ENCODE results near the gene SRGAP2. TPM values are rescaled to one million over a fixed set of nuclear protein-coding genes. Genes with fewer than 3 reads are reported as not detected.
"Not testable (repeated sequence)": the region's sequence is repeated elsewhere in the genome, so short reads cannot be mapped to it uniquely, and the experiment has no call there.

SRGAP2 gene
- 47.8 and 54.3 TPM in 2 replicates for total RNA-seq

- H3K27ac Mint-ChIP-seq, result peak within 1 kb of the TSS; percentile 68
- intact Hi-C loops (cut with micrococcal nuclease); H3K9me3 Mint-ChIP-seq; H3K4me1 Mint-ChIP-seq; CTCF ChIA-PET; H3K27me3 Mint-ChIP-seq; POLR2A ChIA-PET; H3K36me3 Mint-ChIP-seq (ENCODE audit: low read depth): not testable (repeated sequence)
- ATAC-seq (ENCODE audit: low read depth) (peak; percentile 2), DNase-seq (peak; percentile 61)
- H3K4me3 Mint-ChIP-seq, result peak within 1 kb of the TSS; percentile 86
Measured at GRCh38 chr1:206203364-206204158, at the start of gene SRGAP2. TSS of gene SRGAP2 (plus strand) at chr1:206203541. CDS start at chr1:206205971, 2,430 bp downstream.

DNA sequence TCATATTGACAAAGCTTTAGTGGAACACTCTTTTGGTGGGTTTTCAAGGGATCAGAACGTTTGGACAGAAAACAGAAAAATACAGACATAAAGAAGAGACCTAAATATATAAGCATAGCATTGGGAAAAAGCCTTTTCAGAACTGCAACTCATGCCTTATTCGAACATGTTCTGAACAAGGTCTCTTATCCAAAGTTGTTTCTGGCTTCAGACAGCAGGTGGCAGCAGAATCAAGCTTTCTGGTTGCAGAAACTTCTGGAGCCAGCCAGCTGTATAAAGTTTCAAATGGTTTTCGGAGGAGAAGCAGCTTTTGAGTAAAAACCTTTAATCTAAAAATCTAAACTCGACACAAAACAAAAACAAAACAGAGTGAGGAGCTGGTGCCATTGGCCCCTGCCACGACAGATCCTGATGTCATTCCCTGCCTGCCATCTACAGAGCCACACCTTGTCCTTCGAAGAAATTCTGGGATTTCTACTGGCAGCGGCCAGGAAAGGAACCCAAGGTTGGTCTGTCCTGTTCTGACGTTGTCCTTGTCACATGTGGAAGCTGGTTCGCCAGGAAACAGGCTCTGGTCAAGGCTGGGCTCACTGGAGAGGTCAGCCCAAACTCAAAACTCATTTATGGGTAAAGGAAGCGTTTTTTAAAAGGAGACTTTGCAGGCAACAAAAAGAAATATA lies 35.9 kb upstream of the SRGAP2 start:
- H3K27me3 Mint-ChIP-seq; H3K9me3 Mint-ChIP-seq; POLR2A ChIA-PET; H3K27ac Mint-ChIP-seq; CTCF ChIA-PET; DNase-seq; H3K4me1 Mint-ChIP-seq; H3K4me3 Mint-ChIP-seq; intact Hi-C loops (cut with micrococcal nuclease); H3K36me3 Mint-ChIP-seq (ENCODE audit: low read depth): not testable (repeated sequence)
- ATAC-seq (ENCODE audit: low read depth), result peak; percentile 83

DNA sequence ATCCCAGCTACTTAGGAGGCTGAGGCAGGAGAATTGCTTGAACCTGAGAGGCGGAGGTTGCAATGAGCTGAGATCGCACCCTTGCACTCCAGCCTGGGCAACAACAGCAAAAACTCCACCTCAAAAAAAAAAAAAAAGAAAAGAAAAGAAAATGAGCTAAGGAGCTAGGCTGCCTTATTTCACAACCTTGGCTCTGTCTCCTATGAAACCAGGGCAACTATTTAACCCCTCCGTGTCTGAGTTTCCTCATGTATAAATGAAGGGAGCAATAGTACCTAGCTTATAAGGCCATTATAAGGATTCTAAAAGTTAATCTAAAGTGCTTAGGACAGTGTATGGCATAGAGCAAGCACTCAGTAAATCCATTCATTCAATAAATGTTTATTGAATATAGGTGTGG lies 33.5 kb upstream of the SRGAP2 start:
- H3K9me3 Mint-ChIP-seq; ATAC-seq (ENCODE audit: low read depth); H3K27me3 Mint-ChIP-seq; DNase-seq; intact Hi-C loops (cut with micrococcal nuclease); H3K4me1 Mint-ChIP-seq; CTCF ChIA-PET; H3K4me3 Mint-ChIP-seq; POLR2A ChIA-PET; H3K27ac Mint-ChIP-seq; H3K36me3 Mint-ChIP-seq (ENCODE audit: low read depth): not testable (repeated sequence)

DNA sequence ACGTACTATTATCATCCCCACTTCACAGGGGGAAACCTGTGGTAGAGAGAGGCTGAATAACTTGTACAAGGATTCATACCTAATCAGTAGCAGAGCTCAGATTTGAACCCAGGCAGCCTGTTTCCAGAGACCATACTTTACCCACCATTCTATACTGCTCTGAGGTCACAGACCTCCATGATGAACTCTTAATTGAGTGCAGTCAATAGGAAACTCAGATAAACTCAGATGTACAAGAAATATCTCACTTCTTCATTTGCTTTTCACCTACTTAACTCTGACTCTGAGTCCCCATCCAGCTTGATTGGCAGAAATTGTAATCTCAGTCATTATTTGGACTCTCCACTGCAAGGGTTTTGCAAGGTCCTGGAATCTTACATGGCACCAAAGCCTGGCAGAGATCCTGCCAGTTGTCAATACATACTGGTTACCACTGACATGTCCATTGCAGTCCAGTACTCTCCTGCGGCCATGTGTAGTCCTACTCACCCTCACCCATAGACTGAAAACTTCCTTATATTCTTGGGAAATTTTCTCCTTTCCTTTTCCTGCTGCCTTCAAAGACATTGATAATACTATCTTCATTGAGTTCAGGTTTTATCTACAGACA lies 30.1 kb upstream of the SRGAP2 start:
- DNase-seq; H3K4me3 Mint-ChIP-seq; intact Hi-C loops (cut with micrococcal nuclease); CTCF ChIA-PET; H3K9me3 Mint-ChIP-seq; POLR2A ChIA-PET; H3K4me1 Mint-ChIP-seq; H3K36me3 Mint-ChIP-seq (ENCODE audit: low read depth); H3K27ac Mint-ChIP-seq; ATAC-seq (ENCODE audit: low read depth); H3K27me3 Mint-ChIP-seq: not testable (repeated sequence)

- H3K4me3 Mint-ChIP-seq; H3K27me3 Mint-ChIP-seq; H3K27ac Mint-ChIP-seq; POLR2A ChIA-PET; H3K4me1 Mint-ChIP-seq; H3K36me3 Mint-ChIP-seq (ENCODE audit: low read depth); ATAC-seq (ENCODE audit: low read depth); CTCF ChIA-PET; intact Hi-C loops (cut with micrococcal nuclease); H3K9me3 Mint-ChIP-seq; DNase-seq: not testable (repeated sequence)
Measured at GRCh38 chr1:206174182-206174868, 29.0 kb upstream of the SRGAP2 start.

DNA sequence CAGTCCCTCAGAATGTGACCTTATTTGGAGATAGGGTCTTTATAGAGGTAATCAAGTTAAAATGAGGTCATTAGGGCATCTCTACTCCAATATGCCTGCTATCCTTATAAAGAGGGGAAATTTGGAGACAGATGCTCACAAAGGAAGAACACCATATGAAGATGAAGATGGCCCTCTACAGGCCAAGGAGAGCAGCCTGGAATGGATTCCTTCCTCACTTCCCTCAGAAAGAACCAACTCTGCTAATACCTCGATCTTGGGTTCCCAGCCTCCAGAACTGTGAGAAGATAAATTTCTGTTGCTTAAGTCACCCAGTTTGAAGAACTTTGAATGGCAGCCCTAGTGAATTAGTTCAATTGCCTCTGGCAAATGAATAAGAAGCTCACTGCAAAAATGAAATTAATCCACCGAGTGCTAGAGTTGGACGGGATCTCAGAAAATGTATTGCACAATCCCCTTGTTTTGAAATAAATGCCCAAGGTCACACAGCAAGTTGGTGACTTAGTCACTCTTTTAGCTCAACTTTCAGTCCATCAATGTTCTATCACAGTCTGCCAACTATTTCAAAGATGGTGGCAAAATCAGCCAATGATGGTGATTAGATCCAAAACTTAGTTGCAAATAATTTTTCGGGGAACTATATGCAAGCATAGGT lies 27.8 kb upstream of the SRGAP2 start:
- H3K4me1 Mint-ChIP-seq; H3K27ac Mint-ChIP-seq; intact Hi-C loops (cut with micrococcal nuclease); CTCF ChIA-PET; DNase-seq; H3K27me3 Mint-ChIP-seq; H3K4me3 Mint-ChIP-seq; H3K9me3 Mint-ChIP-seq; POLR2A ChIA-PET; ATAC-seq (ENCODE audit: low read depth); H3K36me3 Mint-ChIP-seq (ENCODE audit: low read depth): not testable (repeated sequence)

DNA sequence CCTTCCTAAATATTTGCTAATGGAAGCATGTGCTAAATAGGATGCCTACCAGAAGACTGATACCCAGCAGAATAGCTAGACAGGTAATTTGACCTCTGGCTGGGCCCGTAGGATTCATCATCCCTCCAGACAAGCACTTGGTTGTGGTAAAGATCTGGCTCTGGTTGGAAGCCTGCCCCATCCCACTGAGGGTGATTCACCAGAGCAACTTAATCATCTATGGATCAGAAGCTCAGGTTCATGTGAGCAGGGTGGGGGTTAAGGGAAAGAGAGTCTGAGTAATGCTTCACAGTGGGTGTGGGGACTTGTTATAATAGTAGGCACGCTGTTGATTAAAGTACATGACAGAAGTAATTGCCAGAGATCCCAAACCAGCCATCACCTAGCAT lies 27.2 kb upstream of the SRGAP2 start:
- POLR2A ChIA-PET; H3K27me3 Mint-ChIP-seq; H3K4me3 Mint-ChIP-seq; H3K9me3 Mint-ChIP-seq; ATAC-seq (ENCODE audit: low read depth); H3K4me1 Mint-ChIP-seq; H3K27ac Mint-ChIP-seq; DNase-seq; H3K36me3 Mint-ChIP-seq (ENCODE audit: low read depth); intact Hi-C loops (cut with micrococcal nuclease); CTCF ChIA-PET: not testable (repeated sequence)

GRCh38 chr1:206178061-206178989 lies 25.0 kb upstream of the SRGAP2 start:
- CTCF ChIA-PET; POLR2A ChIA-PET; ATAC-seq (ENCODE audit: low read depth); H3K36me3 Mint-ChIP-seq (ENCODE audit: low read depth); H3K27ac Mint-ChIP-seq; intact Hi-C loops (cut with micrococcal nuclease); H3K4me1 Mint-ChIP-seq; H3K9me3 Mint-ChIP-seq; H3K27me3 Mint-ChIP-seq; H3K4me3 Mint-ChIP-seq; DNase-seq: not testable (repeated sequence)

DNA sequence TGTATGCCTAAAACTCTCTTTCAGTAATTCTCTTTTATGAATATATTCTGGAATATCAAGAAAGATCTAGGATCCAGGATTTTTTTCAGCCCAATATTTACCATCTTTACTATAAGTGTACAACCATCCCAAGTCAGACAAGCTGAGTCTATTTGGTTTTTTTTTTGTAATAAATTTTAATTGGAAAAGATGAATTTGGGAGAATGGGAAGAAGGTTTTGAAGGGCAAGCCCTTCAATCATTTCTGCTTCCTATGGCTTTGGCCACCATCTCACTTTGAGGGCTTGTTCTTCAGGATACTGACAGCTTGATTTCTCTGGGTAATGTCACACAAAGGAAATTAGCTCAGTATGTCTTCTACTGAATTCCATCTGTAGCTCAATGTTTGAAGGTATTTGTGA lies 23.7 kb upstream of the SRGAP2 start:
- intact Hi-C loops (cut with micrococcal nuclease); H3K9me3 Mint-ChIP-seq; CTCF ChIA-PET; H3K36me3 Mint-ChIP-seq (ENCODE audit: low read depth); DNase-seq; H3K4me3 Mint-ChIP-seq; POLR2A ChIA-PET; ATAC-seq (ENCODE audit: low read depth); H3K4me1 Mint-ChIP-seq; H3K27ac Mint-ChIP-seq; H3K27me3 Mint-ChIP-seq: not testable (repeated sequence)

GRCh38 chr1:206182368-206183317 lies 20.7 kb upstream of the SRGAP2 start:
- H3K36me3 Mint-ChIP-seq (ENCODE audit: low read depth); H3K9me3 Mint-ChIP-seq; H3K4me1 Mint-ChIP-seq; ATAC-seq (ENCODE audit: low read depth); H3K27ac Mint-ChIP-seq; POLR2A ChIA-PET; CTCF ChIA-PET; H3K4me3 Mint-ChIP-seq; intact Hi-C loops (cut with micrococcal nuclease); DNase-seq; H3K27me3 Mint-ChIP-seq: not testable (repeated sequence)

Data from activated B cell treated with CpG ODN at 0.5 μM for 24 hours (primary cell).